Neutrophil (primary cell): ENCODE measurements around the gene SCTR.

ENCODE experiments used
- H3K27ac ChIP-seq: fragments of 200-600 bp; sonication (generic); 2 replicates; pipeline ENCODE4 v1.5.1; 2016; ENCODE audit warnings: mild to moderate bottlenecking, moderate library complexity
- H3K27me3 ChIP-seq: fragments of 200-600 bp; sonication (generic); 2 replicates; pipeline ENCODE4 v1.6.0; 2016; ENCODE audit warnings: mild to moderate bottlenecking
- H3K36me3 ChIP-seq: fragments of 200-600 bp; sonication (generic); 2 replicates; pipeline ENCODE4 v1.5.1; 2017
- H3K4me1 ChIP-seq, 2 experiments: fragments of 200-600 bp in 1 of 2; sonication (generic) in 1 of 2; 1 replicate in 1 of 2; 2 replicates in 1 of 2; pipeline versions ENCODE4 v1.5.1 to v1.6.1; 2013 to 2016; ENCODE audit warnings: low read depth in 1 of 2, low read length in 1 of 2, mild to moderate bottlenecking in 1 of 2, moderate library complexity in 1 of 2; ENCODE audit not compliant: control insufficient read depth in 1 of 2, insufficient read depth in 1 of 2
- H3K4me3 ChIP-seq, 2 experiments: fragments of 200-600 bp in 1 of 2; sonication (generic) in 1 of 2; 1 replicate in 1 of 2; 2 replicates in 1 of 2; pipeline ENCODE4 v1.5.1; 2013 to 2016; ENCODE audit warnings: low read depth in 1 of 2, low read length in 1 of 2, mild to moderate bottlenecking in 1 of 2, moderate library complexity in 1 of 2
- H3K9me3 ChIP-seq: fragments of 200-600 bp; sonication (generic); 2 replicates; pipeline ENCODE4 v1.5.1; 2016
- TF ChIP-seq, protein P1 (sequence below): fragments of 200-600 bp; sonication (generic); IDR thresholded peaks from 2 replicates; pipeline ENCODE4 v1.5.1; 2016; ENCODE audit warnings: antibody characterized with exemption

The SCTR gene

DNA sequence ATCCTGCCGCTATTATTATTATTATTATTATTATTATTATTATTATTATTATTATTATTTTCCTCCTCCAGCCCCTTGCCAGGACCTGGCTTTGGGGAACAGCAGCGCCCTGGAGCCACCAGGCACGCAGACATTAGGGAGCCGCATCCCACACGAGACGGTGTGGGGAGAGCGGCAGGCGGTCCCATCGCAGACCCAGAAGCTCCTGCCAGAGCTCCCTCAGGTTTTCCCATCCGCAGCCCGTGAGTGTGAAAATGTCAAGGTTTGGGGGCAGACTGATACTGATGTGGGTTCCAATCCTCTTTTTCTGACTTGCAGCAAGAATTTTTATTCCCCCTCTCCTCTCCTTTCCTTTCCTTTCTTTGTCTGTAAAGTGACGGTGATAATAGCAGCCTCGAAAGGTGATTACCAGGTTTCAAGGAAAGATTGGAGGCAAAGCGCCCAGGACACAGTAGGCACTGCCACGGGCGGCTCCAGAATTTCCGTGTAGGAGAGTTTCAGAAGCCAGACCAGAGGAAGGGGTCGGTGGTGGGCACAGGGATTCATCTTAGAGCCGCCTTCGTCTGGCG lies 816 bp downstream of the SCTR start:
- H3K27me3 ChIP-seq, result peaks cover 77% of the 10 kb centered on the region
- H3K27ac ChIP-seq, result no peak overlapping the region
- H3K36me3 ChIP-seq, result no peaks in the 10 kb centered on the region
- TF ChIP-seq, protein P1, sequence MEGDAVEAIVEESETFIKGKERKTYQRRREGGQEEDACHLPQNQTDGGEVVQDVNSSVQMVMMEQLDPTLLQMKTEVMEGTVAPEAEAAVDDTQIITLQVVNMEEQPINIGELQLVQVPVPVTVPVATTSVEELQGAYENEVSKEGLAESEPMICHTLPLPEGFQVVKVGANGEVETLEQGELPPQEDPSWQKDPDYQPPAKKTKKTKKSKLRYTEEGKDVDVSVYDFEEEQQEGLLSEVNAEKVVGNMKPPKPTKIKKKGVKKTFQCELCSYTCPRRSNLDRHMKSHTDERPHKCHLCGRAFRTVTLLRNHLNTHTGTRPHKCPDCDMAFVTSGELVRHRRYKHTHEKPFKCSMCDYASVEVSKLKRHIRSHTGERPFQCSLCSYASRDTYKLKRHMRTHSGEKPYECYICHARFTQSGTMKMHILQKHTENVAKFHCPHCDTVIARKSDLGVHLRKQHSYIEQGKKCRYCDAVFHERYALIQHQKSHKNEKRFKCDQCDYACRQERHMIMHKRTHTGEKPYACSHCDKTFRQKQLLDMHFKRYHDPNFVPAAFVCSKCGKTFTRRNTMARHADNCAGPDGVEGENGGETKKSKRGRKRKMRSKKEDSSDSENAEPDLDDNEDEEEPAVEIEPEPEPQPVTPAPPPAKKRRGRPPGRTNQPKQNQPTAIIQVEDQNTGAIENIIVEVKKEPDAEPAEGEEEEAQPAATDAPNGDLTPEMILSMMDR, result no peak
- H3K9me3 ChIP-seq, result no peaks in the 10 kb centered on the region
- no peaks in the 10 kb centered on the region for H3K4me1 ChIP-seq
- H3K4me3 ChIP-seq, result no peak overlapping the region

DNA sequence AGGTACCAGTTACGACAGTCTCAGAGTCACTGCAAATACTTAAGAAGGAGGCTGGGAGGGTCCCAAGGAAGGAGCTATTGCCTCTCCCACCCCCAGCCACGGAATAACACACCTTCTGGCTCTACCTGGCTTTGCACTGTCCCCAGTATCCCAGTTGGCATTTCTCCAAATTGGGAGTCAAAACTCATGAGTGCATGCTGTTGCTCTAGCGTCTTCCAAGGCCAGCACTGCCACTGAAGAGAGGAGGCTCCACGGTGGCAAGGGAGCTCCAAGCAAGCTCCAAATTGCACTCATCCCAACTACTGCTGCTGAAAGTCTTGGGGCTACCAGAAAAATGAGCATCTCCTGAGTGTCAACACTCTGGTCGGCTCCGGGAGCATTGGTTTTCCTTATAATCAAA lies 1.6 kb downstream of the SCTR start:
- Histone ChIP-seq H3K27ac (no peak overlapping the region), H3K9me3 (no peaks in the 10 kb centered on the region), H3K4me1 (no peaks in the 10 kb centered on the region), H3K4me3 (no peak overlapping the region), H3K27me3 (peaks cover 73% of the 10 kb centered on the region), H3K36me3 (no peaks in the 10 kb centered on the region)
- TF ChIP-seq, protein P1, result no peak

DNA sequence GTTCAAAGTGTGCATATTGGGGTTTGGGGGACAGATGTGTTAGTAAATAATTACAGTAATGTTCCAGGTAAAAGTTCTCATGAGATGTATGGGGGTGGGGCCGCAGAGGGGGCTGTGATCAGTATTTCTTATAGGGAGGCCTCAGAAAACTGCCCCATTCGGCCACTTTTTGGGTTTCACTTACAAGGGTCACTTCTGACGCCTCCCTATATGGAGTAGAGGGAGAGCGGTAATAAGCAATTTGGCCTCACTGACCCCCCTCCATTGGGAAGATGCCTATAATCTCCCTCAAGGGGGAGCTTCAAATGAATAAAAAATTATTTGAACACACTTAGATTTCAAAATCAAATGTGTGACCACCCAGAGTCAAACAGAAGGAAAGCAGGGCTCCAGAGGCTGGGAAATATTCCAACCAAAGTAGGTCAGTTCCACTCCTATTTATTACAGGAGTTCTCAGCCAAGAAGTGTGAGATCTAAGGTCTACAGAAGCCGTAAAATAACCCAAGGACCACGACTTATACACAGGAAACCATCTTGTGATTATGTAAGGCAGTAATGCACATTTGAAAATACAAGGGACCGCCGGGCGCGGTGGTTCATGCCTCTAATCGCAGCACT lies 2.7 kb downstream of the SCTR start:
- no peaks in the 10 kb centered on the region for H3K36me3 ChIP-seq
- no peak overlapping the region for H3K27ac ChIP-seq
- H3K27me3 ChIP-seq, result peaks cover 64% of the 10 kb centered on the region
- no peaks in the 10 kb centered on the region for H3K4me1 ChIP-seq
- no peaks in the 10 kb centered on the region for H3K9me3 ChIP-seq
- TF ChIP-seq, protein P1, result no peak
- no peak overlapping the region for H3K4me3 ChIP-seq

DNA sequence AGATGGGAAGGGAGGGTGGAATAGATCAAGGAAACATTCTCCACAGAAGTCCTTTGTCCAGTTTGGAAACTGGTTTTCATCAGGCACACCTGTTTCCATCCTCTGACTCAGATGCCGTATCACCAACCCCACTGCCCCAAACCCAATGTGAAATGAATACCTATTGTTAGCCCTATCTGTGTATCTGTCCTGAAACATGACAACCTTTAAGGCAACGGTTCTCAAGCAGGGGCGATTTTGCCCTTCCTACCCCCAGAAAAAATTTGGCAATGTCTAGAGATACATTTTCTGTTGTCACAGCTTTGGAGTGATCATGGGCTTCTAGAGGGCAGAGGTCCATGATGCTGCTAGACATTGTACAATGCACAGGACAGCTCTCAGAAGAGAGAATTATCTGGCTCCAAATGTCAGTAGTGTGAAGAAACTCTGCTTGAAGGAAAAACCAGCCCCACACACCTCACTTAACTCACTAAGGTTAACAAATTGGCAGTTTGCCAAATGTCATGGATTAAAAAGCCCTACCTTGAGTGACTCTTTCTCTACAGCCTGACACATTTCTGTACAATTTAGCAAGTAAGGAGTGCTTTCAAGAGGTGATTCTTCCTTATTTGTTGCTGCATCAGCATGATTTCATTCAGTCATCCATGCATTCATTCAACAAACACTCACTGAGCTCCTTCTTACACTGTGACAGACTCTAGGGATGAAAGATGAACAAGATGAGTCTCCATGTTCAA lies 3.4 kb downstream of the SCTR start:
- no peaks in the 10 kb centered on the region for H3K4me1 ChIP-seq
- no peak overlapping the region for H3K27ac ChIP-seq
- H3K9me3 ChIP-seq, result no peaks in the 10 kb centered on the region
- TF ChIP-seq, protein P1, result no peak
- H3K4me3 ChIP-seq, result no peak overlapping the region
- peaks cover 57% of the 10 kb centered on the region for H3K27me3 ChIP-seq
- H3K36me3 ChIP-seq, result no peaks in the 10 kb centered on the region

DNA sequence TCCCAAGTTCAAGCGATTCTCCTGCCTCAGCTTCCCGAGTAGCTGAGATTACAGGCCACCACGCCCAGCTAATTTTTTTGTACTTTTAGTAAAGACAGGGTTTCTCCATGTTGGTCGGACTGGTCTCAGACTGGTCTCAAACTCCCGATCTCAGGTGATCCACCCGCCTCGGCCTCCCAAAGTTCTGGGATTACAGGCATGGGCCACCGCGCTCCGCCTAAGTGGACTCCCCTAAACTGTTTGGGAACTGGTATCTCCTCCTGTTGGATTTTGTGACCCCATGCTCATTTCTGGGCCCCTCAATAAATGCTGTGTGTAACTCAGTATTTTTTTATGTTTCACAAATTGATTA lies 5.2 kb downstream of the SCTR start:
- no peaks in the 10 kb centered on the region for H3K9me3 ChIP-seq
- H3K4me3 ChIP-seq, result no peak overlapping the region
- TF ChIP-seq, protein P1, result no peak
- peaks cover 51% of the 10 kb centered on the region for H3K27me3 ChIP-seq
- no peak overlapping the region for H3K27ac ChIP-seq
- no peaks in the 10 kb centered on the region for H3K4me1 ChIP-seq
- H3K36me3 ChIP-seq, result no peaks in the 10 kb centered on the region
